GM21528 (cell line): ENCODE measurements around the gene TUBGCP2.
A peak's percentile ranks its signal among the peaks of the same experiment; 100 is the strongest.

Source experiments
- ATAC-seq: cut with Tn5 transposase; IDR thresholded peaks from one replicate; pipeline ENCODE4 v1.9.1; 2021; ENCODE audit warnings: mild to moderate bottlenecking, moderate library complexity; ENCODE audit not compliant: unreplicated experiment, low FRiP score

Gene TUBGCP2, protein sequence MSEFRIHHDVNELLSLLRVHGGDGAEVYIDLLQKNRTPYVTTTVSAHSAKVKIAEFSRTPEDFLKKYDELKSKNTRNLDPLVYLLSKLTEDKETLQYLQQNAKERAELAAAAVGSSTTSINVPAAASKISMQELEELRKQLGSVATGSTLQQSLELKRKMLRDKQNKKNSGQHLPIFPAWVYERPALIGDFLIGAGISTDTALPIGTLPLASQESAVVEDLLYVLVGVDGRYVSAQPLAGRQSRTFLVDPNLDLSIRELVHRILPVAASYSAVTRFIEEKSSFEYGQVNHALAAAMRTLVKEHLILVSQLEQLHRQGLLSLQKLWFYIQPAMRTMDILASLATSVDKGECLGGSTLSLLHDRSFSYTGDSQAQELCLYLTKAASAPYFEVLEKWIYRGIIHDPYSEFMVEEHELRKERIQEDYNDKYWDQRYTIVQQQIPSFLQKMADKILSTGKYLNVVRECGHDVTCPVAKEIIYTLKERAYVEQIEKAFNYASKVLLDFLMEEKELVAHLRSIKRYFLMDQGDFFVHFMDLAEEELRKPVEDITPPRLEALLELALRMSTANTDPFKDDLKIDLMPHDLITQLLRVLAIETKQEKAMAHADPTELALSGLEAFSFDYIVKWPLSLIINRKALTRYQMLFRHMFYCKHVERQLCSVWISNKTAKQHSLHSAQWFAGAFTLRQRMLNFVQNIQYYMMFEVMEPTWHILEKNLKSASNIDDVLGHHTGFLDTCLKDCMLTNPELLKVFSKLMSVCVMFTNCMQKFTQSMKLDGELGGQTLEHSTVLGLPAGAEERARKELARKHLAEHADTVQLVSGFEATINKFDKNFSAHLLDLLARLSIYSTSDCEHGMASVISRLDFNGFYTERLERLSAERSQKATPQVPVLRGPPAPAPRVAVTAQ

DNA sequence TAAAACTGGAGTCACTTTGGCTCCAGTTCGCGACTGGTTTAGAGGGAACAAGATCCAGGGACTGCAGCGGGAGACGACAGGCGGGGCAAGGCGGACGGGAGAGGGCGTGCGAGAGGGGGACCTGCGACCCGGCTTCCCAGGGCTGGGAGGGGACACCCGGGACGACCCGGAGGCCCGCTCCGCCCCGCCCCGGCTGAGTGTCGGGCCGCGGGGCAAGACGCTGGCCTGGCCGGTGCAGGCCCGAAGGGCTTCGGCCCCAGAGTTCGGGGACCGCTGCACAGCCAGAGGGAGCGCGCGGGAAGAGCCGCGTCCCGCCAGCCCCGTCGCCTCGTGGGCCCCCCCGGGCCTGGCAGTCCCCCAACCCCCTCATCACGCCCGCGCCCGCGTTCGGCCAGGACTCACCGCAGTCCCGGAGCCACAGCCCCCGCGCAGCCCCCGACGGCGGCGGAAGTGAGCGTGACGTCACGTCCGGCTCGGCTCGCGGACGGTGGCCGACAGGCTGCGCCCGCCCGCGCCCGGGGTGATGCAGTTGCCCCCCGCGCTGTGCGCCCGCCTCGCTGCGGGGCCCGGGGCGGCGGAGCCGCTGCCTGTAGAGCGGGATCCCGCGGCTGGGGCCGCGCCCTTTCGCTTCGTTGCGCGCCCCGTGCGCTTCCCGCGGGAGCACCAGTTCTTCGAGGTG, at the start of gene TUBGCP2, which contains the start of gene ZNF511:
Gene TUBGCP2, minus strand, starts transcription at position 452 of the 679 bp plus-strand sequence. CDS start 5,931 bp downstream, outside the sequence.
Gene ZNF511, plus strand, starts transcription at position 494 of the 679 bp plus-strand sequence. Its CDS starts 30 bp downstream, at position 524.
- ATAC-seq = peak; percentile 84

DNA sequence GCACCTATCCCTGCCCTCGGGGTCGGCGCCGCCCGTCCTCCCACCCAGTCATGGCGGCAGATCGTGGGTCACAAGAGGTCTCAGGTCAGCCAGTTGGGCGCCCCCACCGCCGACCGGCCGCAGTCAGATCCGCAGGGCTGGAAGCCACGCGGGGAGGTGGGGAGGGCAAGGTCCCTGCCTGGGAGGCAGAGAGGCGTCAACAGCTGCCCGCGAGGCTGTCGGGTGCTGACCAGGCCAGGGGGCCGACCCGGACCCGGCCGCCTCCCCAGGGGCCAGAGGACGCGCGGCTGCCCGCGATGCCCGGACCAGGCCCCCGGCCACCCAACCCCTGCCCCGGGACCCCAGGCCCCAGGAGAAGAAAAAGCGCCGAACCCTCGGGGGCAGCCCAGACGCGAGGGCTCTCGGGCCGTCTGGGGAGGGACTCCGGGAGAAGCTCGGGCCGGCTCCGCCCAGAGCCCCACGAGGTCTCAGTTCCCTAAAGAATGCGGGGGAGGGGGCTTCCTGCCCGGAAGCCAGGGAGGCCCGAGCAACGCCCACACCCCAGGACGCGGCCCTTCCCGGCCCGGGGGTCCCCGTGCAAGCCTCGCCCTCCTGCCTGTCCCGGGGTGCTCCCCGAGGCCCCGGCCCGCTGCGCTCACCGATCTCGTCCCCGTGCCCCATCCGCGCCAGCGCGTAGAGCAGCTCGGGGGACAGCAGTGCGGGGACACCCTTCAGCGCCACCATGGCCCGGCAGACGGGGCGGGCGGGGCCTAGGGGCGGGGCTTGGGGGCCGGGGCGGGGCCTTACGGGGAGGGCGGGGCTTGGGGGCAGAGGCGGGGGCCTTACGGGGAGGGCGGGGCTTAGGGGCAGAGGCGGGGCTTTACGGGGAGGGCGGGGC, 48.9 kb upstream of the TUBGCP2 start, which contains the start of gene FUOM:
Gene FUOM, minus strand, starts transcription at position 735 of the 877 bp plus-strand sequence. Its CDS starts 12 bp downstream, at position 723.
- ATAC-seq = peak; percentile 84

DNA sequence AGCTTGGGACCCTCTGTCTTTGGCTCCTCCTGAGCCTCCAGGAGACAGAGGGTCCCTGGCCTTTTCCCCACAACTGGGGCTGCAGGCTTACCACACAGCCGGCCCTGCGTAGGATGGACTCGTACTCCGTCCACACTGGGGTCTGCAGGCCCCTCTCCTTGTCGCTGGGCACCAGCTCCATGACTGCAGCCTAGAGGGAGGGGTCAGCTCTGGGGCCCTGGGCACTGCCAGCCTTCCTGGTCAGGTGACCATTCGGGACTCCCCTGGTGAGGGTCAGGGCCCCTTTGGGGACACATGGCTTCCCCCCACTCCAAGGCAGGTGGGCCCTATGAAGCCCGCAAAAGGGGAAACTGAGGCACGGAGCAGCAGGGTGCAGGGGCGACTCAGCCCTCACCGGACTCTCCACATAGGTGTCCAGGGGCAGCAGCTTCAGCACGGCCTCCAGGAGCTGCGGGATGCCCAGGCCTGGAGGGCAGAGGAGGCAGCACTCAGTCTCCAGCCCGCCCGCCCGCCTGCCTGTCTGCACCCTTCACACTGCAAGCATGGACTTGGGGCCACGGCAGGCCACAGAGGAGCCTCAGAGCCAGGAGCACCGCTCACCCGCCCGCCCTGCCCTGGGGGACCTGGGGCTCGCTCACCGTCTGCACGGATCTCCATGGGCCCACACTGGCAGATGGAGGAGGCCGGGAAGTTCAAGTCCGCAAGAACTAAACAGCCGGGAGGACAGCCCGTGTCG, 48.0 kb upstream of the TUBGCP2 start:
- ATAC-seq = no peak

DNA sequence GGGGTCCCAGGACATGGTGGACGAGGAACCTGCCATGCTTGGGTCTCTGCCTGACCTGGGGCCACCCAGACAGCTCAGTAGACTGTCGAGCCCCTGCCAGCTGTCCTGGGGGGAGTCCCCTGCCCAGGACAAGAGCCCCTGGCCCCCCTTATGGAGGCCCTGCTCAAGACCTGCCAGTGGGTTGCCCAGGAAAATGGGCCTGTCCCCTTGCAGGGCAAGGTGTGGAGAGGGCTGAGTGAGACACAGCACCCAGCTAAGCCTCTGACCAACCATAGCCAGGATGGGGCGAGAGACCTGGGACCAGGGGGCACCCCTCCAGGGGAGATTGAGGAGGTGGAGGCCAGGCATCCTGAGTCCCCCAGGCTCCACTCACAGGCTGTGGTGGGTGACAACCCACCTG, 47.3 kb upstream of the TUBGCP2 start:
- no peak for ATAC-seq

DNA sequence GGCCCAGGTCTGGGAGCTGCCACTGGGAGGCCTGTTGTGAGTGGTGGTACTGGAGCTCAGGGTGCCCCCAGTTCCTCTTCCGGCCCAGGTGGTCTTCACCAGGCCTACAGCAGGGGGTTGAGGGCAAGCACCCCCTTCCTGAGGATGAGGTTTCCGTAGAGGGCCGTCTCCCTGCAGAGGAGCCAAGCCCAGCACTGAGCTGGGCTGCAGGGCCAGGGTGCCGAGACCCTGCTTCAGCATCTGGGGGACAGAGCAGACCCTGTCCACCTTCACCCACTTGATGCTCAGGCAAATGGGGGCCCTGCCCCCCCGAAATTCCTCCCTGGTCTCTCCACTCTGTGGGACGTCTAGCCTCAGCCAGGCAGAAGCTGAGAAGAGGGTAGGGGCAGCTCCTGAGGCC, 46.6 kb upstream of the TUBGCP2 start:
- no peak for ATAC-seq

DNA sequence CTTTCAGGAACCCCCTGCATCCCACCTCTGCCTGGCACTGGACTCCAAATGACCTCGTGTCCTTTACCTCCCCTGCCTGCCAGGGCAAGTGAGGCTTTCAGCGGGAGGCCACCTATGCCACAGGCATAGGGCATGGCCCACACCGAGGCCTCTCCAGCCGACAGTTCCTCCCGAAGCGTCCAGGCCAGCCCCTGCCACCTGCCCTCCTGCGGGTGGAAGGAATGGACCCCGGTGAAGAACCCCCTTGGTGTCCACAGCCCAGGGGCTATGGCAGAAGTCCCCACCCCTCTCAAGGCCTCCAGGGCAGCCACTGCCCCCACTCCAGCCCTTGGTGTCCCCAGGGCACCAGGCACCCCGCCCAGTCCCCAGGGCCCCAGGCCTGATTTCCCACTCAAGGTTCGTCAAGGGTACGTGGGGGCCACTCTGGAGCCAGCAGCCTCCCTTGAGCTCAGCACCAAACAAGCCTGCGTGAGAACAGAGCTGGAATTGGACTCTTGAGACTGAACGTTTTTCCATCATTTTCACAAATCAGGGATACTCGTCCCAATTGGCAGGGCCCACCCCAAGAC, 46.1 kb upstream of the TUBGCP2 start:
- ATAC-seq = no peak

DNA sequence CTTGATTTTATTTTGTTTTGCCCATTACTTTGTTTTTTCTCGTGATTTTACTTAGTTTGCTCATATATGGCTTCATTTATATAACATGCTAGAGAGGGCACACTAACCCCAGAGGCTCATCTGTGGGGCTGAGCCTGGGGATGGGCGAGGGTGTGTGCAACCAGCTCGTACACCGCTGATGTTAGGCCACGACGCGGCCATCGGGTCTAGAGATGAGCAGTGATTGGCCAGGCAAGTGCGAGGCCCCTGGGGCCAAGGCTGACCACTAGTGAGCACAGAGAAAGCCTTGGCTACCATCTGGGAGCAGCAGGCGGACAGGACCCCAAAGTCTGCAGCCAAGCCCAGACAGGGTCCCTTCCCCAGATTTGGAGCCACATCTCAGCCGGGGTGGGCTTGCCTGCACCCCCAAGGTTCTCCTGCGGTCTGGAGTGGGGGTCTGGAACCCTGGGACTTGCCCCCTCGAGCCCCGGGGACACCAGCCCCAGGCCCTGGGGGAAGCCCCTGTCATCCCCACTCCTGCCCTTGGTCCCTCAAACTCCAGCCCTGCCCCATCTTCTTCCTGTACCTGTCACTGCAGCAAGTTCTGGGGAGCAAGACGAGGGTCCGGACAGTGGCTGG, 45.4 kb upstream of the TUBGCP2 start:
- no peak for ATAC-seq

DNA sequence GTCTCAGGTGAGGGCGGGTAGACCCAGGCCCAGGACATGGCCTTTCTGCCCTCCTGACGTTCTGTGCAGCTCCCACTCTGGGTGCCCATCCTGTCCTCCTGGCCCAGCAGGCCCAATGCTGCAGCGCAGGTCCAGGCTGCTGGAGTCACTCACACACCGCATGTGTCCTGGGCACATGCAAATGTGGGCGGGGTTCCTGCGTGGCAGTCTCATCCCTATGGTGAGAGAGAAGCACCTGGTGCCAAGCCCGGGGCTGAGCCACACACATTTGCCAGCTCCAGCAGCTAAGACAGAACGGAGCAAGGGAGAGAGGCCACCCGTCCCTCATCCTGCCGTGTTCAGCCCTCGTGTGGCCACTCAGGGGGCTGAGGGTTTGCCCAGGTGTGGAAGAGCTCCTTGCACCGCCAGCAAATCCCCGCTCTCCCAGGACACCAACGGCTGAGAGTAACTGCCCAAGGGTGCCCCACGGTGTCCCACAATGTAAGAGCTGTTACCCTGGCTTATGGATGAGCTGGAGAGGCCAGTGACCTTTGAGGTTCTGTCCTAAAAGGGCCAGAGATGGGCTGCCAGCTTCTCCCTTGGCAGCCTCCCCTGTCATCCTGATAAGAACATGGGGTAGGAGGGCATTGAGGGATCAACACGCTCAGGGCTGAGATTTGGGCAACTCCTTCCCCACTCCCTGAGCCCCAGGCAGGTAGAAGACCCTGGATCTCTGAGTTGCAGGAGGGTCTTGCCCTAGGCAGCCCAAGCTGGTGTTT, 44.7 kb upstream of the TUBGCP2 start:
- no peak for ATAC-seq

DNA sequence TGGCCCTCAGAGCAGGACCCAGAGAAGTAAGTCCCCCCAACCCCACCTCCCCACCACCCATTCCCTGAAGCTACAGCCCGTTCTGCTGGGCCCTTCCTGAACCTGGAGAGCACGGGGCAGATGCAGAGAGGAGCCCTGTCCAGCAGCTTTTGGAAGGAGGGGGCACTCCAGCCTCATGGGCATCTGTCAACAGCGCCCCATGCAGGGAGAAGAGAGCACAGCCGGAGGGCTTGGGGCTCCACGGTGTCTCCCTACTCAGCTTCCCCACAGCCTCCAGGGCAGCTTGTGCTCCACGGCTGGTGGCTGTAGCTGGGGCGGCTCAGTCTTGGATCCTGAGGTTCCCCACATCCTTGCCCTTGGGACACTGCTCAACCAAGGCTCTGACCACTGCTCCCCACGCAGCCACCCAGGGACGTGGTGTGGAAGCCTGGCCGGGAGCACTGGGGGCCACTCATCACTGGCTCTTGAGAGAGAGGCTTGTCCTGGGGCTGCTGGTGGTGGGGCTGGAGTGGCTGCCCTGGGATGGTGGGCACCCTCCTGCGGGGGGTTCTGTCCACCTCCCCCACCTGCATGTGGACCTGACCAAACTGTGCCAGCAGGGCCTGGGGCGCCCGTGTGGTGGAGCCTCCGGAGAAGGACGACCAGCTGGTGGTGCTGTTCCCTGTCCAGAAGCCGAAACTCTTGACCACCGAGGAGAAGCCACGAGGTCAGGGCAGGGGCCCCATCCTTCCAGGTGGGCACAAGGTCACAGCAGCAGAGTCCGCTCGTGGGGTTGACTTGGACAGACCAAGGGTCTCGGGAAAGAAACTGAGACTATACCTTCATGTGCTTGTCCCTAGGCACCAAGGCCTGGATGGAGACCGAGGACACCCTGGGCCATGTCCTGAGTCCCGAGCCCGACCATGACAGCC, 43.0 kb upstream of the TUBGCP2 start:
- no peak for ATAC-seq

DNA sequence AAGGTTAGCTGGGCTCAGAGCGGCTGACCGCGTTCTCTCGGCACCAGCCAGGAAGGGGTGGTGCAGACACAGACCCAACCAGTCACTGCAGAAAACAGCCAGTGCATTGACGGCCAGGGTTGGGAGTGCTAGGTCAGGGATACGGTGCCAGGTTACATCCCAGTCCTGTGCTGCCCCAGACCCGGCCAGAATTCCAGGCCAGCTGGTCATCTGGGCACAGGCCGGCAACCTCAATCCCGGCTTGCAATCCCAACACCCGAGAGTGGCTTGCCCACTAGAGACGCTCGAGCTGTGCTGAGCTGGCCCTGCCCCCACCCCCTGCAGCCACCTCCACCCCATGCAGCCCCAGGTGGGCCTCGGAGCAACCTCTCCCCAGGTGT, 42.3 kb upstream of the TUBGCP2 start:
- ATAC-seq = no peak

DNA sequence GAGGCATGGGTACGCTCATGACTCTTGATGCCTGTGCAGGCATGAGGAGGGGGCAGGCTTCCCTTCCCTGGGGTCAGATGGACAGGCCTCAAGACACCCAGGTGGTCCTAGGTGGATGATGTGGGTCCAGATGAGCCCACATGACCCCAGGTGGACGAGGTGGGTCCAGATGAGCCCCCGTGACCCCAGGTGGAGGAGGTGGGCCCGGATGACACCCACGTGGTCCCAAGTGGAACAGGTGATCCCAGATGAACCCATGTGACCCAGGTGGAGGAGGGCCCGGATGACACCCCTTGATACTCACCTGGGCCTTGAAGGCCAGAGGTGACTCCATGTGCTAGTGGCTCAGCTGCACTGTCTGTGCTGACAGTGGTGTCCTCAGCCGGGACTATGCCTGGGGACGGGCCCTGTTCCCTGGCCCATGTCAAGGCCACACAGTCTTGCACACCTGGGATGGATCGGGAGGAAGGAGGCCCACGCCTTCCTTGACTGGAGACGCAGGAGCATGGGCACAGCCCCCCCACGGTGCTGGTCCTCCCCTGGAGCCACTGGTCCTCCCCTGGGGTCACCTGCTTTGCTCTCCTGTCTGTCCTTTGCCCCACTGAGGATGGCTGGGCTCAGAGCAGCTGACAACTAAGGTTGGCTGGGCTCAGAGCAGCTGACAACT, 41.7 kb upstream of the TUBGCP2 start:
- no peak for ATAC-seq

DNA sequence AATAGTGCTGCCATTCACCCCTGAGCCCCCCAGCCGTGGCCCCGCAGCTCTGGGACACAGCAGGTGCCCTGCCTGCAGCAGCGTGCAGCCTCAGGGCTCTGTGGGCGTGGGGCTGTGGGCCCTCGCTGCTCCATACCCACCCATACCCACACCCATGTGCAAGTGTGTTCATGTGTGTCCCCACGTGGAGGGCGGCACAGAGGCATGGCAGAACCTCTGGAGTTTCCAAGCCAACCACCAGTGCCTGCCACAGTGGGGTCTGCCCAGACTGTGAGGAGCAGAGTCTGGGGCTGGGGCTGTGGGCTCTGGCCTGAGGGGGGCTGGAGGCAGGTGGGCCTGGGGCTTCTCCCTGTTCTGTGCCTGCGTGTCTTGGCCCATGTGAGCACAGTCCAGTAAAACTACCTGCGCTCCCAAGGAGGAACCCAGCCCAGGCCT, 40.9 kb upstream of the TUBGCP2 start:
- no peak for ATAC-seq

DNA sequence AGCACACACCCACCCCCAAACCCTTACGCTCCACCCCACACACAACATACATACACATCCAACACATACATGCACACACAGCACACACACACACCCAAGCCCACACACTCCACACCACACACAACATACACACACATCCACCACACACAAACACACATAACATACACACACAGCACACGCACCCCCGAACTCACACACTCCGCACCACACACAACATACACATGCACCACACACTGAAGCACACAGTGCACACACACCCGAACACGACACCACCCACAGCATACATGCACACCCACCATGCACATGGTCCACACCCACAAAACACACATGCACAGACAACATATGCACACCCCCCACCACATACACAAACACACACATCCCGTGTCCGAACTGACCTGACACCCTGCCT, 40.5 kb upstream of the TUBGCP2 start:
- ATAC-seq = no peak

DNA sequence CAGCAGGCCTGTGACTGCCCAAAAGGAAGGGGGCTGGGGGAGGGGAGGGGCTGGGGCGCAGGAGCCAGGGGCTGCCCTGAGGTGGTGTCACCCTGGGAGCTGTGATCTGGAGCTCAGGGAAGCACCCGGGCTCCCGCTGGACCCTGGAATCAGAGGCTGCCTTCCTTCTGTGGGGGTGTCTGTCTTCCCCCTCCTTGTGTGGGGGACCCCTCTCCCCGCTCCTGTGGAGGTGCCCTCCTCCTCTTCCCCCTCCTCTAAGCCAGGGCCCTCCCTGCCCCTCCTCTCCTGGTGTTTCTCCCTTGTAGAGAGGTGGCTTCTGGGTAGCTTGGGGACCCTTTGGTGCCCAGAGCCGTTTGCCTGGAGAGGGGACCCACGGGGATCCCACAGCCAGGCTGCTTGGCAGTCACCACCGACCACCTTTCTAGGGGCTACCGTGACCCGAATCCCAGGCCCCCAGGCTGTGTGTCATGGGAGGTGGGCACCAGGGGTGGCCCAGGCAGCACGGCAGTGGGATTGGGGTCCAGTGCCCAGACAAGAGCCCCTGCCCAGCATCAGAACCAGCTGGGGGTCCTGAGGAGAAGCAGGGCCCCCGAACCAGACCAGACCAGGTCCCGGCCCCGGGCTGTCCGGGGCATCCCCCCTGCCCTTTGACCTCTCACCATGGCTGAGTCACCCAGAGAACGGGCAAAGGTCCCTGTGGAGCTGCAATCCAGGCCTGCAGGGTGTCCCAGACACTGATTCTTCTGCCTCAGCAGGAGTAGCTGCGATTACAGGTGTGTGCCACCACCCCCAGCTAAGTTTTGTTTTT, 39.2 kb upstream of the TUBGCP2 start:
- no peak for ATAC-seq

DNA sequence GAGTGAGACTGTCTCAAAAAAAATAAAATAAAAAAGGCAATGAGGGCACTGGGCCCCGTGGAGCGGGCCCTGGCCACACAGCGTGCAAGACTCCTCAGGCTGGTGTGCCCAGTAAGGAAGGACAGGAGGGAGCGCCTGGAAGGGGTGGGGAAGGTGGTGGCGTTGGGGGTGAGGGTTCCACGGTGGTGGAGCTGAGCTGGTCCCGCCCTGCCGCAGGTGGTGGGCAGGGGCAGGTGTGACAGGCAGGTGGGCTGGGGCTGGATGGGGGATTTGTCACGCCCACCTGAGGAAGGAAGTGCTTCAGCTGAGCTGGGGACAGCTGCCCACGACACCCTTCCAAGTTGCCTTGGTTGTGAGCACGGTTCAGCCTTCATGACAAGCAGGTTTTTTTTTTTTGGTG, 37.7 kb upstream of the TUBGCP2 start:
- ATAC-seq = no peak
